ENCODE results near the gene RNU4-1. TPM values are rescaled to one million over a fixed set of nuclear protein-coding genes. Genes with fewer than 3 reads are reported as not detected.
"Not testable (repeated sequence)": the region's sequence is repeated elsewhere in the genome, so short reads cannot be mapped to it uniquely, and the experiment has no call there.

The RNU4-1 gene
- polyA plus RNA-seq, 12 donors, result not detected

DNA sequence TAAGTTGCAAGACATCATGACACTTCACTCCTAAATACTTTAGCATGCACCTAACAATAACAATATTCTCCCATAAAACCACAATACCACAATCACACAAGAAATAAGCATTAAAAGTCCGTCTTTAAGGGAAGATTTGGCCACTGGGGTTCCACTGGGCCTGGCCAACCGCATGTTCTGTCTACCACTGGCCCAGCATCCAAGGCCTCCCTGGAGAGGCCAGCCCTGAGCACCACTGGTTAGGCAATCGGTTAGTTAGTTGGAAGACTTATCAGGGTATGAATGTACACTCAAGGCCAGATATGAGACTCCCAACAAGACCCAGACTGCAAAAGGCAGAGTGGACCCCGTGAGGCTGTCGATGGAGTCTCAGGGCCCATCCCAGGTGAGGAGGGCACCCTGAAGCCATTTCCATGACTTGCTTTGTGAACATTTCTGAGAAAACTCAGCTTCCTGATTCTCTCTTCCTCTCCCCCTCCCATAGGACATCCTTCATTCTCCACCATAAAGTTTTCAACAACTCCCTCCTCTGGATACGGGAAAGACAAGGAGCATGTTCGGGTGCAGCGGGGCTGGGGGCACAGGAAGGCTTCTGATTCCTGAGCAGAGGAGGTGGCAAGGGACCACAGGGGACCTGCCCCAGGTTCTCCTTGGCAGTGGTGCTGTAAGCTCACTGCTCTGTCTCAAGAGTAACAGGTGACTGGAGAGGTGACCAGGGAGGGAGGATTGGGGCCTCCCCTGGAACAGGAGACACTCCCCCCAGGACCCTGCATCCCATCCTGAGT is 33.4 kb downstream of the RNU4-1 start:
- no peak for DNase-seq

DNA sequence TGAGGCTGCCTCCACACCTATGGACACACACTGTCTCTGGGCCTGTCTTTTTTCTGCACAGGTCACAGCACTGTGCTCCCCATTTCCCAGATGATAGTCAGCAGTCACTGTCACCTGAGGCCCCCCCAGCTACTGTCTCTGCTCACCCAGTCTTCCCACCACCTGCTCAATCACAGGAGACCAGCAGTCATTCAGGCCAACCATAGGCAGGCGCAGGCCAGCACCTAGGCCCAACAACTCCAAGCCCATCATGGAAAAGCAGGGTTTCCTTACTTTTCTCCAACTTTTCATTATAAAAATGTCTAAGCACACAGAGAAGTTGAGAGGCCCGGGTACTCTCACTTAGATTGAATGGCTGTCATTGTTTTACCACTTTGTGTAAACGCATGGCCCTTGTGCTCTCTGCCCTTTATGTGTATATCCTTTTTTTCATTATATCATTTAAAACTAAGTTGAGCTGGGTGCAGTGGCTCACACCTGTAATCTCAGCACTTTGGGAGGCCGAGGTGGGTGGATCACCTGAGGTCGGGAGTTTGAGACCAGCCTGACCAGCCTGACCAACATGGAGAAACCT is 34.6 kb downstream of the RNU4-1 start:
- DNase-seq, result no peak

DNA sequence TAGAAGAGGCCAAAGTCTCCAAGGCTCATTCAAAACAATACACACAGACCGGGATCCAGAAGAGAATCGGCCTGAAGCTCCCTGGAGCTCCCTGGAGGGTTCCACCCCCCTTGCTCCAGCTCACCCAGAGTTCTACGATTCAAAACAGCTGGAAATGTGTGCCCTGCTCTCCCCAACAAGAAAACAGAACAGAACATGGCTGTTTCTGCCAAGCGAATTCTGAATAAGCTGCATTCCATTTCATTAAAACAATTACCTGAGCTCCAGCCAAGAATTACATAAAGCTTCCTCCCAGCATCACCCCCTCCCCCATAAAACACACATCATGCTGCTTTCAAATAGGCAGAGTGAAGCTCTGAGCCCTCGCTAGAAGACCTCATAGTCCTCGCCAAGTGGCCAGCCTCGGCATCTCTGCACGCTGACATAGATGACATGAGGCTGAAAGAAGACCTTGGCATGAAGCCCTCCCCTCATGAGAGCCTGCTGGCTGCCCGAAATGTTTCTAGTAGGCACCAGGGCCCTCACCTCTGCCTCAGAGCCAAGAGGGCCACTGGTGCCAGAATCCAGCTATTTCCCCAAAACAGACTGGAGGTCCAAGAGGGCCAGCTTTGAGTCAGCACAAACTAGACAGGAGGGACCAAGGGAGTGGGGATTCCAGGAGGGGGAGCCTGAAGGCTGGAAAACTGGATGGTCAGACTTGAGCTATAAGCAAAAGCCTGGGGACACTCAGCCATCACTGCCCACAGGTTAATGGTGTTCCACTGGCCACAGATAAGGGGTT is 35.8 kb downstream of the RNU4-1 start:
- DNase-seq, result peak; percentile 89

DNA sequence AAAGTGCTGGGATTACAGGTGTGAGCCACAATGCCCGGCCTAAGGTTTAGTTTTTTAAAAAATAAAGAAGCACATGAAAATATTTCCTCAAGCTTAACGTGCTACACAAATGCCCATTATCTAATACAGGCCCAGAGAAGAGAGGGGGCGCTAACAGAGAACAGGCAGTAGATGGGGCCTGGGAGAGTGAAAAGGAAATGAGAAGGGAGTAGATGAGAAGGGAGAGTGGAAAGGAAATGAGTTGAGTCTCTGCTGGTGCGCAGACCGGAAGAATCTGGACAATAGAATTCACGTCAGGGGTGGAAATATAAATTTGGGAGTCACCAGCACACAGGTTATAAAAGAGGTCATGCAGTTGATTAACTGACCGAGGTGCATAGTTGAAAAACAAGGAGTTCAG is 38.2 kb downstream of the RNU4-1 start:
- DNase-seq, result no peak

DNA sequence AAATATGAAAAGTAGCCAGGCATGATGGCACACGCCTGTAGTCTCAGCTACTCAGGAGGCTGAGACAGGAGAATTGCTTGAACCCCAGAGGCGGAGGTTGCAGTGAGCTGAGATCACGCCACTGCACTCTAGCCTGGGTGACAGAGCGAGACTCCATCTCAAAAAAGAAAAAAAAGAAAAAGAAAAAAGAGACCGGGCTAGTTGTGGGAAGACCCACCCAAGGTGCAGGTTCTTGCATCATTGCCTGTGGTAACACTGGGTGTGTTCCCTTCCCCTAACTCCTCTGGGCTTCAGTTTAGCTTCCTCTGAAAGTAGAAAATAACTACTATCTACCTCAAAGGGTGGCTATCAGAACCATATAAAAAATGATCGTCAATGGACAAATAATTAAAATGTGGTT is 39.7 kb downstream of the RNU4-1 start:
- not testable (repeated sequence) for DNase-seq

DNA sequence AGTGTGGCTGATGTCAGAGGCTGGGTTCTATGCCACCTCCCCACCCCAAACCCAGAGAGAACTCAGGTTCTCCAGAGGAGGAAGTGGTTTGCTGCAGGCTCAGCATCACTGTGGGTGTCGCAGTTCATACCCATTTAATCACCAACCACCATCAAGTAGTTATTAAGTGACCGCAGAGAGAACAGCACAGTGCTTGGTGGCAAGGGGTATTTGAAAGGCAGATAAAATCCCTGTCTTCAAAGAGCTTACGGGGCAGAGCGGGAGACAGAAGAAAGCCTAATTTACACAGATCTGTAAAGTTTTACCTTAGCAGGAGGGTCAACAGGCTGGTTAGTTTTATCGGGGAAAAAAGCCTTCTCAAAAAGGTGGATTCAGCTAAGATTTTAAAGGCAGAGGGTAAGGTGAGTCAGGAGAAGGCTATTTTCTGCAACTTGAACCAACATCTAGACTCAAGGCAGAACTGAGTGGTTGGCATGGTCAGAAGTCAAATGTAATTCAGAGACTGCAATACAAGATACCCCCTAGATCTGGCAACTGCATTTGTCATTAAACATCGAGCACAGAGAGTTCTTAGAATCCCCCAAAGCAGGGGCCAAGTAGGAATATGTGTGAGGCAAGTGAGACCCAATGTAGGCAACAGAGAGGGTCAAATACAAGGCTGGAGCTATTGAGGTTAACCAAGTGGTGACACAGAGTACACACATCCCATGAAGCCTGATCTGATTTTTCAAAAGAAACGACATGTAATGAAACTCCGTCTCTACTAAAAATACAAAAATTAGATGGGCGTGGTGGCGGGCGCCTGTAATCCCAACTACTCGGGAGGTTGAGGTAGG is 40.7 kb downstream of the RNU4-1 start:
- no peak for DNase-seq

DNA sequence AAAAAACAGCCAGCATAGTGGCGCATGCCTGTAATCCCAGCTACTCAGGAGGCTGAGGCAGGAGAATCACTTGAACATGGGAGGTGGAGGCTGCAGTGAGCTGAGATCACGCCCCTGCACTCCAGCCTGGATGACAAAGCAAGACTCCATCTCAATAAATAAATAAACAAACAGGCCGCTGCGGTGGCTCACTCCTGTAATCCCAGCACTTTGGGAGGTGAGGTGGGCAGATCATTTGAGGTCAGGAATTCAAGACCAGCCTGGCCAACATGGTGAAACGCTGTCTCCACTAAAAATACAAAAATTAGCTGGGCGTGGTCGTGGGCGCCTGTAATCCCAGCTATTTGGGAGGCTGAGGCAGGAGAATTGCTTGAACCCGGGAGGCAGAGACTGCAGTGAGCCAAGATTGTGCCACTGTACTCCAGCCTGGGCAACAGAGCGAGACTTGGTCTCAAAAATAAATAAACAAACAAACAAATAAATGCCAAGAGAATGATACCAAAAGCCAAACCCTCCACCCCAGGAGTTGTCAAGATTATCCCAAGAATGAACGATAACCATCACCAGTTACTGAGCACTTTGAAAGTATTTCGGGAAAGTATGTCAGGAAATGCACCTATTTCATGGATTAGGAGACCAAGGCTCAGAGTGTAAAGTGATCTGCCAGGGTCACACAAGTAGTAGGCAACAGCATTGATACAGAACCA is 41.5 kb downstream of the RNU4-1 start:
- DNase-seq, result not testable (repeated sequence)

DNA sequence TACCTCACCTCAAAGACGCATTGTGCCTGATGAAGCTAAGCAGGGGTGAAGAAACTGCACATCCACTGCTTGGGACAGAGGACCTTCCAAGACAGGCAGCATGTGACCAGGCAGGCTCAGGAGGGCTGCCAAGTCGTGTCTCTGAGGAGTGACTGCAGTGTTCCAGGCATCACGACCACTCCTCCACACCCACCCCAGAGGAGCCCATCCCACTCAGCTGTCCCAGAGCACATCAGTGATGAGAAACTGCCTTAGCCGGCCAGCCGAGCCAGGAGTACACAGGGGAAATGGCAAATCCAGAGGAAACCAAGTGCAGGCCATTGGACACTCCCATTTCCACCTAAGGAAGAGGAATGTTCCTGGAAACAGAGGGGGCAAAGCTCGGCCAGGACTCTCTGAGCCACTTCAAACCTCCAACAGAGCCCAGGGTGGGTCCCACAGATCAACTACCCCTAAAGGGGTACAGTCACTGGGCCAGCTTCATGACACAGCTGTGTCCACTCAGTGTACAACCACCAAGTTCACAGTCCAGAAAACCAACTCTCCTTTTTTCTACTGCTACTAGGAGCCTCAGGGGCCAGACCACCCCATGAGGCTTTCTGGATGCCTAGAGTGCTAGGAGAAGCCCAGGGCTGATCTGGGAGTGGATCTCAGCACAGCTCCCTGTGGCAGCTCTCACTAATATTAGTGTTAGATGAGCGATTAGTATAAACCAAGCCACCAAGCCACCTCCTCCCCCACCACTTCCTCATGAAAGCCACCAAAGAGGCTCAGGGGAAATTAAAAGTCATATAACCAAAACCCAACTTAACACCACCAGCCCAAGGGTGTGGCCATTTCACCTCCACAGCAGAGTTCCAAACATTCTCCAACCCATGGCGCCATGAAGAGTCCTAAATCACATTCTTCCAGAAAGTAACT is 42.9 kb downstream of the RNU4-1 start:
- no peak for DNase-seq

DNA sequence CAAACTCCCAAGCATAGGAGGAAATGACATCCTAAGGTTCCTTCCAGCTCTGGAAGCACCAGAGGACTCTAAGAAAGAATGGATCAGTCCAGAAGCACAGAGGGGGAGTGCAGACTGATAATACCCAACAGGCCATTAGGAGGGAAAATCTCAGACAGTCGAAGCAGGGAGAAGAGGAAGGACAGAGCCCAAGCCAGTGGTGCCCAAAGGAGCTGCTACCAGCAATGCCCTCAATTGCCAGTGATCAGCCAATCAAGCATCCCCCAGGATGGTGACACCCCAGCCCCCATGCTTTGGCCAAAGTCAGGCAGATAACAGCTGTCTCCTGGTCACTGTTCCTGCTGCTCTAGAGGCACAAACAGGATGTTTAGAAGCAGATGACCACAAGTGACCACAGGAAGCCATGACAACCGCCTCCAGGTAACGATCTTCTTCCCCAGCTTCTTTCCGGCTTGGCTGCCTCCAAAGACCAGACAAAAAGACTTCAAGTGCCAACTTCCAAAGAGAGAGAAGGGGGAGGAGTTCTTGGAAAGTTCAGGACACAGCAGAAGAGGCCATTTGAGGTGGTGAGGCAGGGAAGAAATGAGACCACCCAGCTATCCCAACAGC is 43.7 kb downstream of the RNU4-1 start:
- no peak for DNase-seq

DNA sequence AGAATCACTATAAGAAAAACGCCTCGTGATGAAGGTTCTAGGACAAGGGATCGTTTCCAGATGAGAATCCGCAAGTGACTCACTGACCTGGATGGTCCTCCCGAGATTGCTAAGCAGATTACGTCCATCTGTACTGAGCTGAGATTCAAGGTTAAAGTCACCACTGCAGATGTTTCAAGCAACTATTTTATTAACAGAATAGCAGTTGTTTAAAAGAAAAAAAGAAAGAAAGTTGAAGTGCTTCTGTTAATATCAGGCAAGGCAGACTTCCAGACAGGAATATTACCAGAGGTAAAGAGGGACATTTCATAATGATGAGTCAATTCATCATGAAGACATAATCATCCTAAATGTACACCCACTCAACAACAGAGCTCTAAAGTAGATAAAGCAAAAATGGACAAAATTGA is 45.4 kb downstream of the RNU4-1 start:
- no peak for DNase-seq

DNA sequence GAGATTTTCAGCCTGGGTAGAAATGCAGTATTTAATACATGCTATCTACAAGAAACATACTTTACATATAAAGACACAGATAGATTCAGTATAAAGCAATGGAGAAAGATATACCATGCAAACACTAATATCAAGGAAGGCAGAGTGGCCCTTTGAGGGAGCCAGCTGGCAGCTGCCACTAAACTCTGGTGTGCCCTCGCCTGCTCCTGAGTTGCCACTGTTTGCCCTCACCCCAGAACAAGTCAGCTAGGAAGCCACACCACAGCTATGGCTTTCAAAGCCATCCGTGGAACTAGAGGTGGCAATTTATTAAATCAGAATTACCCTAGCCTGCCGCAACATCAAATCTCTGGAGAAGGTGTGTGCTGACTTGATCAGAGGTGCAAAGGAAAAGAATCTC is 45.9 kb downstream of the RNU4-1 start:
- no peak for DNase-seq

DNA sequence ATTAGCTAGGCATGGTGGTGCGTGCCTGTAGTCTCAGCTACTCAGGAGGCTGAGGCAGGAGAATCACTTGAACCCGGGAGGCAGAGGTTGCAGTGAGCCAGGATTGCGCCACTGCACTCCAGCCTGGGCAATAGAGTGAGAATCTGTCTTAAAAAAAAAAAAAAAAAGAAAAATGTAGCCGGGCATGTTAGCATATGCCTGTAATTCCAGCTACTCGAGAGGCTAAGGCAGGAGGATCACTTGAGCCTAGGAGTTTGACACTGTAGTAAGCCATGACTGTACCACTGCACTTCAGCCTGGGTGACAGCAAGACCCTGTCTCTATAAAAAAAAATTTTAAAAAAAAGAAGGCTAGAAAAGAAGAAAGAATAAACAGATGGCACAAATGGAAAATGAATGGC is 46.3 kb downstream of the RNU4-1 start:
- not testable (repeated sequence) for DNase-seq

Other genes with a start within 250 kb of the RNU4-1 start
- 10 to 100 TPM in 11 of 12 donors, not detected in 1; 22.1 to 52.8 (median 30.8) TPM for gene RAB35, start 176.5 kb downstream of the RNU4-1 start, polyA plus RNA-seq (ENCODE audit: insufficient read length in 12 of 12)
- 10 to 100 TPM in 11 of 12 donors, not detected in 1; 33.5 to 47.4 (median 39.5) TPM for gene GCN1, start 98.5 kb downstream of the RNU4-1 start, polyA plus RNA-seq (ENCODE audit: insufficient read length in 12 of 12)
- gene RPLP0, start 92.1 kb downstream of the RNU4-1 start, polyA plus RNA-seq (ENCODE audit: insufficient read length in 12 of 12), result 1,000 to 10,000 TPM in 11 of 12 donors, not detected in 1; 2,616 to 4,293 (median 3,683) TPM
- gene PXN, start 27.5 kb downstream of the RNU4-1 start, polyA plus RNA-seq (ENCODE audit: insufficient read length in 12 of 12), result 100 to 1,000 TPM in 11 of 12 donors, 10 to 100 TPM in 1; 99.4 to 450 (median 171) TPM
- gene RNU4-2, start 1.3 kb downstream of the RNU4-1 start, polyA plus RNA-seq (ENCODE audit: insufficient read length in 12 of 12), result 1 to 10 TPM in 1 of 12 donors, not detected in 11; 1.8 TPM
- 1 to 10 TPM in 10 of 12 donors, not detected in 2; 2.0 to 6.6 (median 4.3) TPM for gene SIRT4, start 9.1 kb upstream of the RNU4-1 start, polyA plus RNA-seq (ENCODE audit: insufficient read length in 12 of 12)
- under 1 TPM in 1 of 12 donors, not detected in 11; 0.55 TPM for gene PLA2G1B, start 34.5 kb upstream of the RNU4-1 start, polyA plus RNA-seq (ENCODE audit: insufficient read length in 12 of 12)
- 1 to 10 TPM in 11 of 12 donors, not detected in 1; 3.0 to 6.5 (median 4.0) TPM for gene MSI1, start 75.9 kb upstream of the RNU4-1 start, polyA plus RNA-seq (ENCODE audit: insufficient read length in 12 of 12)
- gene COX6A1, start 144.9 kb upstream of the RNU4-1 start, polyA plus RNA-seq (ENCODE audit: insufficient read length in 12 of 12), result 100 to 1,000 TPM in 6 of 12 donors, 10 to 100 TPM in 5, not detected in 1; 80.1 to 195 (median 107) TPM
- gene TRIAP1, start 153.1 kb upstream of the RNU4-1 start, polyA plus RNA-seq (ENCODE audit: insufficient read length in 12 of 12), result 10 to 100 TPM in 11 of 12 donors, not detected in 1; 16.8 to 43.3 (median 35.4) TPM
- gene GATC, start 153.2 kb upstream of the RNU4-1 start, polyA plus RNA-seq (ENCODE audit: insufficient read length in 12 of 12), result 10 to 100 TPM in 11 of 12 donors, not detected in 1; 10.6 to 22.1 (median 16.9) TPM
- gene SRSF9, start 176.5 kb upstream of the RNU4-1 start, polyA plus RNA-seq (ENCODE audit: insufficient read length in 12 of 12), result 100 to 1,000 TPM in 4 of 12 donors, 10 to 100 TPM in 8; 72.6 to 467 (median 93.0) TPM
- gene DYNLL1, start 202.9 kb upstream of the RNU4-1 start, polyA plus RNA-seq (ENCODE audit: insufficient read length in 12 of 12), result 100 to 1,000 TPM in 11 of 12 donors, not detected in 1; 258 to 571 (median 356) TPM
- gene COQ5, start 235.9 kb upstream of the RNU4-1 start, polyA plus RNA-seq (ENCODE audit: insufficient read length in 12 of 12), result 10 to 100 TPM in 11 of 12 donors, not detected in 1; 25.1 to 42.2 (median 36.7) TPM
- gene RNF10, start 241.1 kb upstream of the RNU4-1 start, polyA plus RNA-seq (ENCODE audit: insufficient read length in 12 of 12), result 100 to 1,000 TPM in 11 of 12 donors, not detected in 1; 124 to 271 (median 165) TPM

Data from muscle of arm (tissue), 12 donors.